LHCN-M2 (cell line): ENCODE measurements around the gene ETV6. TPM values are rescaled to one million over a fixed set of nuclear protein-coding genes. Genes with fewer than 3 reads are reported as not detected.

Experiments used
- DNase-seq: peaks from one replicate; pipeline ENCODE4 v3.0.0-alpha.2; 2012; ENCODE audit warnings: low read depth
- total RNA-seq: library from RNA; depleted of rRNA; stranded (reverse); fragments of >200 nt; gene quantifications from 2 replicates; pipeline ENCODE4 v1.2.3, GENCODE V29; 2014

The ETV6 gene
- total RNA-seq, 1 experiment from 2014 or later, result 5.3 TPM

DNA sequence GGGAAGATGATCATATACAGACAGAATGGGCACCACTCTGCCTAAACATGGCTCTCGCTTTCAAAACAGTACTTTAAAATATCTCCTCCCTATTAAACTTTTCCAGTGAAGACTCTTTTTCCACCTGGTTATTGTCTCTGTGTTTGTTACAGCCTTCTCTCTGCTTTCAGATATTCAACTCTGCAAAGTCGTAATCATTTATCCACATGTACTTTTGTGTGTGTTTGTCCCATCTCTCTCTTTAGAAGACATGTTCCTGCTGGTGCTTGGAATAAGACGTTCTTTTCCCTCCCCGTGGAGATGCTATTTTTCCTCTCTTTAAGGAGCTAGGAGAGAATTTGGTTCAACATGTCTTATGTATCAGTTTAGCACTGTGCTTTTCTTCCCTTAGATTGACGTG lies 45.1 kb downstream of the ETV6 start:
- DNase-seq, result no peak

DNA sequence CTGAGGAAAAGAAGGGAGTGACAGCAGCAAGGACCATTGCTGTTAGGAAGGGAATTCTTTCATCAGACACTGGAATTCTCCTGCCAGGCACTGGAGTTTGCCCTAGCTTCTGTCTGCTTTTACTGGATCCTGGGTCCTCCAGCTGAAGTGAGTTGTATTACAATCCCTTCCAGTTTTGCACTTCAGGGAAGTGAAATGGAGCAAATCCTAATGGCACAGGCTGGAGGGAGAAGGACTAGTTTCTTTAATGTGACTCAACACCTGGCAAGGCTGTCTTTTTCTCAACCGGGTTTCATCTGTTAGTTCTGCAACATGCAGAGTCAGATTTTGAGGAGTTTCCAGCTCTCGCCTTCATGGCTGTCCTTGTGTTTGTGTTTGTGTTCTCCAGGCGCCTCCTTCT lies 45.8 kb downstream of the ETV6 start:
- no peak for DNase-seq

GRCh38 chr12:11696084-11696483 lies 46.6 kb downstream of the ETV6 start:
- no peak for DNase-seq

GRCh38 chr12:11697131-11697530 lies 47.7 kb downstream of the ETV6 start:
- DNase-seq, result no peak

DNA sequence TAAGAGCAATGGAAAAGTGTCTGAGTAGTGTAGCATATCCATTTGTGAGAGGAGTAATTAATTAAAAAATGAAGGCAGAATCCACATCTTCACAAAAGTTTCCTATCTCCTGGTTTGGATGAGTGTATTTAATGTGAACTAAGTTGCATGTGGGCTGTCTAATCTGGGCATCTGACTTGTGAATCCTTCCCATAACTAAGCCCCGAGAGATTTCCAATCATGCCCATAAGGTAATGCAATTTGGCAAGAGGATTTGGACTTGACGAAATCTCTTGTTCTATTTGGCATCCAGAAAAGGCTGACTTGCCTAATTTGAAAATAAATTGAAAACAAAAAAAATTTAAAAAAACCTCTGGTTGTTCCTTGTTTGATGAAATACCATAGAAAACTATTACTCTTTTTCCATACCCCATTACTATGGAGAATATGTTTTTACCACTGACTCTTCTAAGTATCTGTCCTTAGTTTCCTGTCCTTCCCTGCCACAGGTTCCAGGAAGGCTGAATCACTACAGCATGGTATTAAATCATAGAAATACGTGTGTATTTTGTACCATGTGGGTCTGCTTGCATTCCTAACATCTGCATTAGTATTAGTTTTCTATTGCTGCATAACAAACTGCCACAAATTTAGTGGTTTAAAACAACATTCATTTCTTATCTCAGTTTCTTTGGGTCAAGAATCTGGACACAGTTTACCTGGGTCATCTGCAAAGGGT lies 48.4 kb downstream of the ETV6 start:
- peak; percentile 45 for DNase-seq

- DNase-seq, result no peak
Measured at GRCh38 chr12:11698729-11699128, 49.3 kb downstream of the ETV6 start.

- no peak for DNase-seq
Measured at GRCh38 chr12:11701433-11701832, 52.0 kb downstream of the ETV6 start.

DNA sequence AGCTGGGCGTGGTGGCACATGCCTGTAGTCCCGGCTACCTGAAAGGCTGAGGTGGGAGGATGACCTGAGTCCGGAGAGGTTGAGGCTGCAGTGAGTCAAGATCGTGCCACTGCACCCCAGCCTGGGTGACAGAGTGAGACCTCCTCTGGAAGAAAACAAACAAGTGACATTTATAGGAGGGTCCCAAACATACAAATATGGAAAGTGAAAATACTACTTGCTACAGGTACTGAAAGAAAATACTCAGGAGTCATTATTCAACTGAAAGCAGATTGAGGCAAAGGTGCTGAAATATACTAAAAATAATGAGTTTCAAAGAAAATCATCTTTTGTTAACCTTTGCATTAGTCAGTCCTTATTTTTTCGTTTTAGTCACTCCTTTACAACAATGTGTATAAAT lies 53.5 kb downstream of the ETV6 start:
- DNase-seq, result no peak

DNA sequence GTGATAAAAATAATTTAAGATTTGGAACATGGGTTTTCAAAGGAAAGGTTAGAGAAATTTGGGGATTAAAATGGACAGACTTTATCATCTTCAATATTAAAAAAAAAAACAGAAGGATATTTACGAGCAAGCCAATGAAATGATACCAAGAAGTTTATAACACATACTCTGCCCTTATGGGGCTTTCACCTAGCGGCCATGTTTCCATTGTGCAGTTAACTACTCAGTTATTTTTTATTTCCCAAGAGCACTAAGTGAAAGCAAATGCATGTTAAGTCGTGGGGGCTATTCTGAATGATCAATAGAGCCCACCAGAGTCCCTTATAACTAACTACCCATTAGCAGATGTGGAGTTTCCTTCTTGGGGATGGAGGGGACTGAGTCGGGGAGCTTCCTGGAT lies 53.9 kb downstream of the ETV6 start:
- no peak for DNase-seq

DNA sequence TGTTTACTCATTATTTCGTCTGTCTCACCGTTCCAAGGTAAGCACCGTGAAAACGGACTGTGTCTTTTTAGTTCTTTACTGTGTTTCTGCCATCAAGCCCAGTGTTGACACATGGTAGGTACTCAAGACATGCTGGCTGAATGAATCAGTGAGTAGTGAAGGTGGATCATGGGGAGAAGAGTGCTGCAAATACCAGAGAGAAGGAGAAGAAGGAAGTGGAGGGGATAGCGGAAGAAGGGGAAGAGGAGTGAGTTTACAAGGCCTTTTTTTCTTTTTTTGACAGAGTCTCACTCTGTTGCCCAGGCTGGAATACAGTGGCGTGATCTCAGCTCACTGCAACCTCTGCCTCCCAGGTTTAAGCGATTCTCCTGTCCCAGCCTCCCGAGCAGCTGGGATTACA lies 54.6 kb downstream of the ETV6 start:
- no peak for DNase-seq

DNA sequence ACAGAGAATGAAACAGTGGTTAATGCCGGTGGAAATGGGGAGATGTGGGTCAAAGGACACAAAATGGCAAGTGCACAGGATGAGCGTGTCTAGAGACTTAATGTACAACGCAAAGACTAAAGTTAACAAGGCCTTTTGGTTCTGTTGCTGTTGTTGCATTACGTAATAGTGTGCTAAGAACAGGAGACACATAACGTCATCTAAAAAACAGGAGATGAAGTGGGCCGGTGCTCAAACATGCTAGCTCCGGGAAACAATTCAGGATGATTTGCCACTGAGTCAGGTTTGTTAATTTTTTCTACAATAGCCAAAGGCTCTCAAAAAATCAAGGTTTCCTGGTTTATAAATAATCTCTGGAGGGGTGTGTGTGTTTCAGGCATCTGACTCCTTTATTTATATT lies 55.5 kb downstream of the ETV6 start:
- peak; percentile 72 for DNase-seq

DNA sequence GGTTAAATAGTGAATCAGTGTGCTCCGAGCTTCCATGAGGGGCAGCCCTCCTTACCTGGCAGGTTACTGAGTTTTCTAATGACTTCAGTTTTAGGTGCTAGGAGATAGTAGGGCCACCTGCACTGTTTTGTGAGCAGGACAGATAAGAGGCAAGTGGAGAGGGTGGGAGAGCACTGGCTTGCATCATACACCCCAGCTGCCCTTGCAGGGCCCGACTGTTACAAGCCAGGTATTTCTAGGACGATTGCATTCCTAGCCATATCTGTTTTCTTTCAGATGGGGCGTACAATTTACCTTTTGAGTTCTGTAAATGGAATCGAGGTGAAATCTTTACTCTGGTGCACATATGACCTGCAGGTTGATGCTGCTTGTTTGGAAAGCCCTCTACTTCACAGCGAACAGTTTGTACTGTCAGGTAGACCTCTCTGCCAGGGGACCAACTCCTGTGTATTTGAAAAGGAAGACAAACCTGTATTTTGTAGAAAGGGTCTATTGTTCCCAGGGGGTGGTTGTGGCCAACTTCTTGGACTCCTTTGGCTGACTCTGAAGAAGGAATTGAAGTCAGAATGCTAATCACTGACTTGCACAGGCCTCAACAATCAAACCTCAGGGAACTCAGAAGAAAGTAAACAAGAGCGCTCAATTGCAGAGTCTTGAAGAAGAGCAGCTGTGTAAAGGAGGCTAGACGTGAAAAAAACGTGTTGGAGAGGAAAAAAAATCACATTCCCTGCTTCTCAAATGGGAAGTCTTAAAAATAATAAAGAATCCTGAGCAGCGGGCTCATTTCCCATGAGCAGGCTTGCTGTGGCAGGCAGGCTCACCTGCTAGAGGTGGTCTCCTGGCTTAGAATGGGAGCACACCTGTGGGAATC lies 57.3 kb downstream of the ETV6 start:
- DNase-seq, result no peak

GRCh38 chr12:11707535-11707934 lies 58.1 kb downstream of the ETV6 start:
- DNase-seq, result no peak

- no peak for DNase-seq
Measured at GRCh38 chr12:11709513-11709912, 60.0 kb downstream of the ETV6 start.

DNA sequence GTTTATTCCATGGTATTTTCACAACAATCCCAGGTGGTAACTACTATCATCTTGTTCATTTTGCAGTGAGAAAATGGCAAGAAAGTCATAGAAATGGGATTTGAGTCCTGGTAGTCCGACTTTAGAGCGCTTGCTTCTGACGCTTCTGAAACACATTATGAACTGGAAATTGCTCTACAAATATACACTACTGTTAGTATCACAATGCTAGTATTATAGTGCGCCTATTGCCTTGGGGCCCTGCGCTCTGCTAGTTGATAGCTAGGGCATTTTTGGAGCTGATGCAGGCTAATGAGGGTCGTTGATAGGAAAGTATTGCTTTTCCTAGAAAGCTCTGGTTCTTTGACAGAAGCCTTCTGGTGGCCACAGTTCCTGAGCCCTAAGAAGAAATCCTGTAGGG lies 61.0 kb downstream of the ETV6 start:
- no peak for DNase-seq

DNA sequence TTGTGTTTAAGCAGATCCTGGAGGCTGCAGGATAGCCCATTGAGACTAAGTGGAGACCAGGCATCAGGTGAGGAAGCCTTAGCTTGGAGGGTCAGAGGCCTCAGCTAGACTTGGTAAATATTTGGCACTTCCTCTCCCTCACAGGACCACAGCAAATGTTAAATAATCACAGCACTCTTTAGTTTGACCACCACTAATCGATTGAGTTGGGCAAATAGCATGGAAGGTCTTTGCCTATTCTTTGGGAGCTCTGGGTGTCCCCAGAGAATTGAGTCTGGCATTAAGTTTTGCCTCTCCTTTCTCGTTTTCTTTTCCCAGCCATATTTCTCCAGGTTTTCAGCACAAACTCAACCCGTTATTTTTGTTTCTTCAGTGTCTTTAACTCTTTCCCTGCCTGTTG lies 61.4 kb downstream of the ETV6 start:
- no peak for DNase-seq

- no peak for DNase-seq
Measured at GRCh38 chr12:11711651-11712327, 62.3 kb downstream of the ETV6 start.

- no peak for DNase-seq
Measured at GRCh38 chr12:11712491-11712890, 63.0 kb downstream of the ETV6 start.

GRCh38 chr12:11713202-11713601 lies 63.7 kb downstream of the ETV6 start:
- DNase-seq, result no peak

GRCh38 chr12:11714626-11715025 lies 65.2 kb downstream of the ETV6 start:
- no peak for DNase-seq

DNA sequence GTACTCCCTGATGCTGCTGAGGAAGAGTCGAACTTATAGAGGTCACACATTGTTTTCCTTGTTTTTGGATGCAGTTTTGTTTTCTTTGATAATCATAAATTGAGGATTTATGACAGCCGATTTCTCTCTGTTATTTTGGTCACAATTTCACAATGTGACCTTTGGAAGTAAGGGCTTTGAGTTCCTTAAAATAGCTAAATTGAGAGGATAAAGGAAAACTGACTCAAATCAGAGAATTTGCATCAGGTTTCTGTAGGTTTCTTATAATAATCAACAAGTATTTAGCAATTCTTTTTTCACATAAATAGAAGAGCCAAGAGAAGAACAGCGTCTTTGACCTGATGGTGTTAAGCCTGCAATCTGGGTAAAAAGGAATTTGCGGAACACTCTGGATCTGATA lies 66.1 kb downstream of the ETV6 start:
- DNase-seq, result no peak

- DNase-seq, result no peak
Measured at GRCh38 chr12:11716794-11717518, 67.5 kb downstream of the ETV6 start.
